ENCODE data around the gene GNB1. TPM values are rescaled to one million over a fixed set of nuclear protein-coding genes. Genes with fewer than 3 reads are reported as not detected.

GNB1 gene
- total RNA-seq, 1 donor from 2014 or later, result 327 TPM

DNA sequence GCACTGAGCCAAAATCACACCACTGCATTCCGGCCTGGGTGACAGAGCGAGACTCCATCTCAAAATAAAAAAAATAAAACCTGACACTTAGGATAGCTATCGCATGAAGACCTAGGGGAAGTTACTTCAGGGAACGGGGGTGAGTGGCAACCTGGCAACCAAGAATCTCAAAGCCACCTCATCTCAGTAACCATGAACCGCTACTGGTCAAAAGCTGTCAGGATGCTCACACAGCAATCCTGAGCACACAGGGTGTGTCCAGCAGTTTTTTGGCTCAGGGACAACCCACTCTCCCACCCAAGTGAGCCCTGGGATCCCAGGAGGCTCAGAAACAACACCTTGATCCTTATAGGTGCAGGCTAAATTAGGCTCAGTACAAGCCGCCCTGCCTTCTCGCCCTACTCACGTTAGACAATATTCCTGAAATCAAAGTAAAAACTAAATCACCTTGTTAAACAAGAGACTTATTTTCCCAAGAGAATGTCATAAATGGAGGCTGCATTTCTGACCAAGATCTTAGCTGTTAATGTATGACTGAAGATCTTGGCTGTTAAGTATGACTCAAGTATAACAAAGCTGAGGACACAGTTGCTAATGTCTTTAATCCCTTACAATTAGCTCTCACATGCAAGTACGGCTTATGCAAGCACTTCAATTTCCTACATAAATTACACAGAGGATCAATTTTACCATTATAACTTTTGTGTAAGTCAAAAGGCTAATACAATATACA lies 64.4 kb downstream of the GNB1 start:
- no peak for DNase-seq (ENCODE audit: low spot score, unreplicated experiment)
- Mint-ChIP-seq H3K9me3 (ENCODE audit: low read depth) (no peaks in the 10 kb centered on the region), H3K4me1 (ENCODE audit: low read depth) (peaks cover 3% of the 10 kb centered on the region), H3K4me3 (ENCODE audit: low read depth) (no peak overlapping the region), H3K27ac (peak overlapping the region; percentile 81), H3K27me3 (no peaks in the 10 kb centered on the region), H3K36me3 (ENCODE audit: insufficient read depth) (peaks cover 15% of the 10 kb centered on the region)
- TF ChIP-seq, protein P1, sequence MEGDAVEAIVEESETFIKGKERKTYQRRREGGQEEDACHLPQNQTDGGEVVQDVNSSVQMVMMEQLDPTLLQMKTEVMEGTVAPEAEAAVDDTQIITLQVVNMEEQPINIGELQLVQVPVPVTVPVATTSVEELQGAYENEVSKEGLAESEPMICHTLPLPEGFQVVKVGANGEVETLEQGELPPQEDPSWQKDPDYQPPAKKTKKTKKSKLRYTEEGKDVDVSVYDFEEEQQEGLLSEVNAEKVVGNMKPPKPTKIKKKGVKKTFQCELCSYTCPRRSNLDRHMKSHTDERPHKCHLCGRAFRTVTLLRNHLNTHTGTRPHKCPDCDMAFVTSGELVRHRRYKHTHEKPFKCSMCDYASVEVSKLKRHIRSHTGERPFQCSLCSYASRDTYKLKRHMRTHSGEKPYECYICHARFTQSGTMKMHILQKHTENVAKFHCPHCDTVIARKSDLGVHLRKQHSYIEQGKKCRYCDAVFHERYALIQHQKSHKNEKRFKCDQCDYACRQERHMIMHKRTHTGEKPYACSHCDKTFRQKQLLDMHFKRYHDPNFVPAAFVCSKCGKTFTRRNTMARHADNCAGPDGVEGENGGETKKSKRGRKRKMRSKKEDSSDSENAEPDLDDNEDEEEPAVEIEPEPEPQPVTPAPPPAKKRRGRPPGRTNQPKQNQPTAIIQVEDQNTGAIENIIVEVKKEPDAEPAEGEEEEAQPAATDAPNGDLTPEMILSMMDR (IDR thresholded peaks at IDR 0.05; ENCODE audit: unreplicated experiment), result no peak

DNA sequence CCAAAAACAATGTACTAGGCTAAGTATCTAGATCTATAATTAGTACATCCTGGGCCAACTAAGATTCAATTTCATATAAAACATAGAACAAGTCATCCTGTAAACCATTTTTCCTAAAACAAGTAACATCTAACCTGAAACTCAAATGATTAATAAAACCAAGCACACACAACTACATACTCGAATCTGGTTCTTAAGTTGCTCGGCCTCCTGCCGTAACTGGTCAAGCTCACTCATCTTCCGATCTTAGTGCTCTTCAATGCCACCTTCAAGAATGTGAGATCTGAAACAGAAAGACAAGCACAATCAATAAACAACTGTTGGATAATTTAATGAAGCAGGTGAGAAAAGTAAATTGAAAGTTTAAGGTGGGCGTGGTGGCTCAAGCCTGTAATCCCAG lies 65.7 kb downstream of the GNB1 start:
- no peak overlapping the region for H3K27ac Mint-ChIP-seq
- H3K27me3 Mint-ChIP-seq, result no peaks in the 10 kb centered on the region
- no peak for DNase-seq (ENCODE audit: low spot score, unreplicated experiment)
- TF ChIP-seq, protein P1 (IDR thresholded peaks at IDR 0.05; ENCODE audit: unreplicated experiment), result no peak
- H3K9me3 Mint-ChIP-seq (ENCODE audit: low read depth), result no peaks in the 10 kb centered on the region
- peaks cover 3% of the 10 kb centered on the region for H3K4me1 Mint-ChIP-seq (ENCODE audit: low read depth)
- peaks cover 16% of the 10 kb centered on the region for H3K36me3 Mint-ChIP-seq (ENCODE audit: insufficient read depth)
- H3K4me3 Mint-ChIP-seq (ENCODE audit: low read depth), result no peak overlapping the region

DNA sequence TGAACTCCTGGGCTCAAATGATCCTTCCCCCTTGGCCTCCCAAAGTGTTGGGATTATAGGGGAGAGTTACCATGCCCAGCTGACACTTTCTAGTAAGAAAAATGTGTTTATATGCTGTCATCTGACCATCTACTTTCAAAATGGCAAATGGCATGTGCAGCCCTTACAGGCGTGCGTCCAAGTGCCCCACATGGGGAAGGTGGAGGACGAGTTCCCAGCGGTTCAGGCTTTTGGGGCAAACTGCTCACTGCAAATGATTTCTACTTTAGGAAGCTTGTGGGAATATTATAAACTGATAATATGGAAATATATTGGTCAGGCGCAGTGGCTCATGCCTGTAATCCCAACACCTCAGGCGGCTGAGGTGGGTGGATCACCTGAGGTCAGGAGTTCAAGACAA lies 71.1 kb downstream of the GNB1 start:
- no peaks in the 10 kb centered on the region for H3K4me1 Mint-ChIP-seq (ENCODE audit: low read depth)
- H3K9me3 Mint-ChIP-seq (ENCODE audit: low read depth), result no peaks in the 10 kb centered on the region
- H3K36me3 Mint-ChIP-seq (ENCODE audit: insufficient read depth), result peaks cover 23% of the 10 kb centered on the region
- DNase-seq (ENCODE audit: low spot score, unreplicated experiment), result no peak
- peak overlapping the region; percentile 41 for H3K27ac Mint-ChIP-seq
- H3K4me3 Mint-ChIP-seq (ENCODE audit: low read depth), result no peak overlapping the region
- H3K27me3 Mint-ChIP-seq, result no peaks in the 10 kb centered on the region
- TF ChIP-seq, protein P1 (IDR thresholded peaks at IDR 0.05; ENCODE audit: unreplicated experiment), result no peak

DNA sequence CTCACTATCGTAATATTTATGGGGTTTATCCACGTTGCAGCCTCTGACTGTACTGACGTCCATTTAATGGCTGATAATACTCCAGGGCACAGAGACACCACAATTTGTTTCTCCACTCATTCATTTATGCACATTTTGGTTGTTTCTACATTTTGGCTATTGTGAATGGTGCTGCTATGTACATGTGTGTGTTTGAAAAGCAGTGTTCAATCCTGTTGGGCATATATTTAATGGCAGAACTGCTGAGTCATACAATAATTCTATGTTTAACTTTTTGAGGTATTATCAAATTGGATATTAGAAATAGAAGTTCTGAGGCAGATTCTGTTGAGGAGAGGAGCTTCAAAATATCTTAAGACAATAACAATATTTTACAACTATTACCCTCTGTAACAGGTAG lies 73.7 kb downstream of the GNB1 start:
- no peaks in the 10 kb centered on the region for H3K4me1 Mint-ChIP-seq (ENCODE audit: low read depth)
- no peak for DNase-seq (ENCODE audit: low spot score, unreplicated experiment)
- H3K4me3 Mint-ChIP-seq (ENCODE audit: low read depth), result no peak overlapping the region
- H3K9me3 Mint-ChIP-seq (ENCODE audit: low read depth), result no peaks in the 10 kb centered on the region
- peaks cover 28% of the 10 kb centered on the region for H3K36me3 Mint-ChIP-seq (ENCODE audit: insufficient read depth)
- peak overlapping the region; percentile 73 for H3K27ac Mint-ChIP-seq
- TF ChIP-seq, protein P1 (IDR thresholded peaks at IDR 0.05; ENCODE audit: unreplicated experiment), result no peak
- H3K27me3 Mint-ChIP-seq, result no peaks in the 10 kb centered on the region

DNA sequence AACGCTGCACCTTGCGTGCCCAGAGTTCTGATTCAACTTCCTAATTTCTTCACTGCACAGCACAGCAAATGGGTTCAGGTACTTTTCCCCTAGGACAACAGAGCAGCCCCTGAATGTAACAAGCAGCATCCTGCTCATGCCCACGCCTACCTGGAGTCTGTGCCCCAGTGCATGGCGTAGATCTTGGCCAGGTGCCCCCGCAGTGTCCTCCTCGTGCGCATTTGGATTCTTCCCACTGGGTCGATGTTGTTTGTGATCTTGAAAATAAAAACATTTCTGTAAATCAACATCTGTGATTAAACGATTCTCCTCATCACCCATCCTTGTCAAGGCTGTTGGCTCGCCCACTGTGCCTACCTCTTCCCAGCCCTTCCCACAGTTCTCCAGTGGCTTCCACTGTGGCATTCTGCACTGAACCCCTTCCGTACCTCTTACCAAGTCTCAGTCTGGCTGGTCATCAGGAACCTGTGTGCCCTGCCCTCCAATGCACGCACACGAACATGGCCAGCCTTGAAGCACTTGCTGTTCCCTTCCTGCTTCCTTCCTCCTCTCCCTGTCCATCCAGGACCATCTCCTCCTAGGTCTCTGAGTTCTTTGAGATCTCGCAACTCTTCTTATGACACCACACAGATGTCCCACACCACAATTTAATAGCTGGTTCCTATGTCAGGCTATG lies 75.1 kb downstream of the GNB1 start:
- Mint-ChIP-seq H3K27me3 (no peaks in the 10 kb centered on the region), H3K9me3 (ENCODE audit: low read depth) (no peaks in the 10 kb centered on the region), H3K27ac (peak overlapping the region; percentile 88), H3K4me1 (ENCODE audit: low read depth) (no peaks in the 10 kb centered on the region), H3K36me3 (ENCODE audit: insufficient read depth) (peaks cover 26% of the 10 kb centered on the region), H3K4me3 (ENCODE audit: low read depth) (no peak overlapping the region)
- no peak for DNase-seq (ENCODE audit: low spot score, unreplicated experiment)
- TF ChIP-seq, protein P1 (IDR thresholded peaks at IDR 0.05; ENCODE audit: unreplicated experiment), result no peak

All from progenitor cell of endocrine pancreas (in vitro differentiated cells).